ENCODE measurements around the gene BEND6.

Gene BEND6

DNA sequence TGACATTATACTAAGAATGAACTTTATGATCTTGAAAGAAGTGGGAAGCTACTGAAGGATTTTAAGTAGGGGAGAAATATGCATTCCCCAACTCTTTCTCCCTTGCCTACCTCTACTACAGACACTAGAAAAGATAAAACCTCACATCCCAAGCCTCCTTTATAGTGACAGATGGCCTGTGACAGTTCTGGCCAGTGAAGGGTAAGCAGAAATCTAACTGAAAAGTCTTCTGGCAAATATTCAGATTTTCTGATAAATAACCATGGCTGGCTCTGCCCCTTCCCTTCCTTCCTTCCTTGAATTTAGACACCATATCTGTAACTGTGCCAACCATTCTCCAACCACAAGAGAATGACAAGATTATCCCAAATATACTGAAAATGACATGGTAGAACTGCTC lies 10.2 kb upstream of the BEND6 start:
- H4K20me1 ChIP-seq (ENCODE audit: insufficient read depth, low read length) = no peaks in the 10 kb centered on the region
- no peak overlapping the region for H3K27ac ChIP-seq (ENCODE audit: low read length)
- H3K4me2 ChIP-seq (ENCODE audit: low read length) = no peak overlapping the region
- no peaks in the 10 kb centered on the region for H3K9me3 ChIP-seq (ENCODE audit: insufficient read depth, low read length)
- no peak for TF ChIP-seq EZH2phosphoT487 (IDR thresholded peaks at IDR 0.05; ENCODE audit: low read depth)
- TF ChIP-seq, protein P1, sequence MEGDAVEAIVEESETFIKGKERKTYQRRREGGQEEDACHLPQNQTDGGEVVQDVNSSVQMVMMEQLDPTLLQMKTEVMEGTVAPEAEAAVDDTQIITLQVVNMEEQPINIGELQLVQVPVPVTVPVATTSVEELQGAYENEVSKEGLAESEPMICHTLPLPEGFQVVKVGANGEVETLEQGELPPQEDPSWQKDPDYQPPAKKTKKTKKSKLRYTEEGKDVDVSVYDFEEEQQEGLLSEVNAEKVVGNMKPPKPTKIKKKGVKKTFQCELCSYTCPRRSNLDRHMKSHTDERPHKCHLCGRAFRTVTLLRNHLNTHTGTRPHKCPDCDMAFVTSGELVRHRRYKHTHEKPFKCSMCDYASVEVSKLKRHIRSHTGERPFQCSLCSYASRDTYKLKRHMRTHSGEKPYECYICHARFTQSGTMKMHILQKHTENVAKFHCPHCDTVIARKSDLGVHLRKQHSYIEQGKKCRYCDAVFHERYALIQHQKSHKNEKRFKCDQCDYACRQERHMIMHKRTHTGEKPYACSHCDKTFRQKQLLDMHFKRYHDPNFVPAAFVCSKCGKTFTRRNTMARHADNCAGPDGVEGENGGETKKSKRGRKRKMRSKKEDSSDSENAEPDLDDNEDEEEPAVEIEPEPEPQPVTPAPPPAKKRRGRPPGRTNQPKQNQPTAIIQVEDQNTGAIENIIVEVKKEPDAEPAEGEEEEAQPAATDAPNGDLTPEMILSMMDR (IDR thresholded peaks at IDR 0.05; ENCODE audit: low read depth, low read length) = no peak
- H3K79me2 ChIP-seq (ENCODE audit: low read length) = no peaks in the 10 kb centered on the region
- H2AFZ ChIP-seq (ENCODE audit: low read depth, low read length) = no peak overlapping the region
- H3K36me3 ChIP-seq (replicated peaks; ENCODE audit: low read depth, low read length) = no peaks in the 10 kb centered on the region
- no peaks in the 10 kb centered on the region for H3K4me1 ChIP-seq (ENCODE audit: low read length)
- no peaks in the 10 kb centered on the region for H3K27me3 ChIP-seq (ENCODE audit: low read depth, low read length)
- no peak overlapping the region for H3K4me3 ChIP-seq (ENCODE audit: low read length)
- no peak overlapping the region for H3K9ac ChIP-seq (ENCODE audit: low read length)

DNA sequence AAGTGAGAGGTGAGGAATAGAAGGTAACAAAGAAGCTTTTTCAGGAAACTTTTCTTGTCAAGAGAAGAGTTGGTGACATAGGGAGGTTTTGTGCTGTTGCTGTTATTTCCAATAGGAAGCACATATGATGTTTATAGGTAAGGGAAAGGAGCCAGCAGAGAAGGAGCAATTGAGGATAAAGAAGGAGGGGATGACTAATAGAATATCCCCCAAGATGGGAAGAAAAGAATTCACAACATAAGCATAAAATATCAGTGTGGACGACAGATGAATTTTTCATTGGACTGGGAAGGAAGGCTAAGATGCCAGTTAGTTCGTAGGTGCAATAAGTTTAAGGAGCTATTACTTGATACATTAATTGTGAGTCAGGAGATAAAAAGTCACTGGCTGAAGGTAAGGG lies 8.5 kb upstream of the BEND6 start:
- H3K27me3 ChIP-seq (ENCODE audit: low read depth, low read length) = no peaks in the 10 kb centered on the region
- no peak overlapping the region for H3K4me2 ChIP-seq (ENCODE audit: low read length)
- no peaks in the 10 kb centered on the region for H3K79me2 ChIP-seq (ENCODE audit: low read length)
- H3K4me3 ChIP-seq (ENCODE audit: low read length) = no peak overlapping the region
- no peak overlapping the region for H3K9ac ChIP-seq (ENCODE audit: low read length)
- no peak overlapping the region for H2AFZ ChIP-seq (ENCODE audit: low read depth, low read length)
- no peaks in the 10 kb centered on the region for H3K36me3 ChIP-seq (replicated peaks; ENCODE audit: low read depth, low read length)
- H3K4me1 ChIP-seq (ENCODE audit: low read length) = no peaks in the 10 kb centered on the region
- TF ChIP-seq, protein P1 (IDR thresholded peaks at IDR 0.05; ENCODE audit: low read depth, low read length) = no peak
- no peak for TF ChIP-seq EZH2phosphoT487 (IDR thresholded peaks at IDR 0.05; ENCODE audit: low read depth)
- no peaks in the 10 kb centered on the region for H4K20me1 ChIP-seq (ENCODE audit: insufficient read depth, low read length)
- H3K9me3 ChIP-seq (ENCODE audit: insufficient read depth, low read length) = no peaks in the 10 kb centered on the region
- no peak overlapping the region for H3K27ac ChIP-seq (ENCODE audit: low read length)

GRCh38 chr6:56947924-56948323 lies 7.0 kb upstream of the BEND6 start:
- Histone ChIP-seq H3K27ac (ENCODE audit: low read length) (no peak overlapping the region), H3K9me3 (ENCODE audit: insufficient read depth, low read length) (no peaks in the 10 kb centered on the region), H3K9ac (ENCODE audit: low read length) (no peak overlapping the region), H3K36me3 (replicated peaks; ENCODE audit: low read depth, low read length) (no peaks in the 10 kb centered on the region), H3K27me3 (ENCODE audit: low read depth, low read length) (0 out of 2 replicates have a peak, but pooled peaks cover 4% of the 10 kb centered on the region), H3K4me3 (ENCODE audit: low read length) (no peak overlapping the region), H3K4me1 (ENCODE audit: low read length) (no peaks in the 10 kb centered on the region), H4K20me1 (ENCODE audit: insufficient read depth, low read length) (no peaks in the 10 kb centered on the region), H2AFZ (ENCODE audit: low read depth, low read length) (no peak overlapping the region), H3K79me2 (ENCODE audit: low read length) (no peaks in the 10 kb centered on the region), H3K4me2 (ENCODE audit: low read length) (no peak overlapping the region)
- TF ChIP-seq, protein P1 (IDR thresholded peaks at IDR 0.05; ENCODE audit: low read depth, low read length) = no peak

- peaks cover 10% of the 10 kb centered on the region; the same call in 1 of the 2 replicates for H3K4me1 ChIP-seq (ENCODE audit: low read length)
- TF ChIP-seq, protein P1 (IDR thresholded peaks at IDR 0.05; ENCODE audit: low read depth, low read length) = no peak
- TF ChIP-seq EZH2phosphoT487 (IDR thresholded peaks at IDR 0.05; ENCODE audit: low read depth) = no peak
- no peak overlapping the region for H3K4me3 ChIP-seq (ENCODE audit: low read length)
- no peaks in the 10 kb centered on the region for H3K79me2 ChIP-seq (ENCODE audit: low read length)
- H3K36me3 ChIP-seq (replicated peaks; ENCODE audit: low read depth, low read length) = no peaks in the 10 kb centered on the region
- no peak overlapping the region for H3K27ac ChIP-seq (ENCODE audit: low read length)
- no peaks in the 10 kb centered on the region for H4K20me1 ChIP-seq (ENCODE audit: insufficient read depth, low read length)
- no peaks in the 10 kb centered on the region for H3K9me3 ChIP-seq (ENCODE audit: insufficient read depth, low read length)
- H3K27me3 ChIP-seq (ENCODE audit: low read depth, low read length) = peaks cover 14% of the 10 kb centered on the region; the same call in 1 of the 2 replicates
- H3K9ac ChIP-seq (ENCODE audit: low read length) = no peak overlapping the region
- no peak overlapping the region for H2AFZ ChIP-seq (ENCODE audit: low read depth, low read length)
- H3K4me2 ChIP-seq (ENCODE audit: low read length) = no peak overlapping the region
Measured at GRCh38 chr6:56949265-56949664, 5.6 kb upstream of the BEND6 start.
